22Rv1 (cell line): ENCODE results near the gene HTR4.

Experiments used
- CTCF ChIP-seq: fragments of 450-650 bp; IDR thresholded peaks from 2 replicates; pipeline ENCODE4 v1.5.1; 2017; ENCODE audit warnings: mild to moderate bottlenecking
- ZFX ChIP-seq: fragments of 450-650 bp; IDR thresholded peaks from 2 replicates; pipeline ENCODE4 v1.6.1; 2017; ENCODE audit warnings: antibody characterized with exemption, borderline replicate concordance

GRCh38 chr5:148515460-148515859, 138.9 kb downstream of the HTR4 start:
- TF ChIP-seq CTCF (no peak), ZFX (no peak)
